AG09309 (cell line): ENCODE measurements around the gene CYP27A1.

Source experiments
- DNase-seq: peaks from one replicate; pipeline ENCODE4 v3.0.0-alpha.2; 2010; ENCODE audit warnings: low read depth
- H3K4me3 ChIP-seq: 2 replicates; pipeline ENCODE4 v1.5.1; 2011; ENCODE audit warnings: mild to moderate bottlenecking, low read depth, low read length, moderate library complexity; ENCODE audit not compliant: control insufficient read depth
- CTCF ChIP-seq: IDR thresholded peaks from 2 replicates; pipeline ENCODE4 v1.5.1; 2011; ENCODE audit warnings: mild to moderate bottlenecking, low read depth, low read length, inconsistent platforms; ENCODE audit not compliant: insufficient read depth, control insufficient read depth; ENCODE audit errors: missing control alignments

Gene CYP27A1

DNA sequence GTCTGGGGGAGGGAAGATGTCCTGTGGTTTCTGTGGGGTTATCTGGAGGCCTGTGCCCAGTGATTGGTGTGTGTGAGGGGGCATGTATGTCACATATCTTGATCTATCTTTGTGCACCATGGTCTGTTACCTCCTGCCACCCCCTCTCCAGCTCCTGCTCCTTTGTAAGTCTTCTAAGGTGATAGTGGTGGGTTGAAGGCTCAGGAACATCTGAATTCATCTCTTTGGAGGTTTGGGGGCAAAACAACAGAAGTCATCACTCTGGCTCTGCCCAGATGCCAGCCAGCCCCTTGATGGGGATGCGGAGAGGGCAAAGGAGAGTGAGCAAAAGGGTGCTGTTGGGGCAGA is 74.9 kb downstream of the CYP27A1 start:
- DNase-seq = no peak
- TF ChIP-seq CTCF = no peak
- H3K4me3 ChIP-seq = no peak overlapping the region

GRCh38 chr2:218857371-218858137 is 75.6 kb downstream of the CYP27A1 start:
- DNase-seq = no peak
- no peak for TF ChIP-seq CTCF
- H3K4me3 ChIP-seq = no peak overlapping the region

GRCh38 chr2:218858138-218858445 is 76.1 kb downstream of the CYP27A1 start:
- no peak for TF ChIP-seq CTCF
- H3K4me3 ChIP-seq = no peak overlapping the region
- DNase-seq = no peak

GRCh38 chr2:218858671-218859555 is 77.0 kb downstream of the CYP27A1 start:
- no peak for TF ChIP-seq CTCF
- no peak for DNase-seq
- no peak overlapping the region for H3K4me3 ChIP-seq

DNA sequence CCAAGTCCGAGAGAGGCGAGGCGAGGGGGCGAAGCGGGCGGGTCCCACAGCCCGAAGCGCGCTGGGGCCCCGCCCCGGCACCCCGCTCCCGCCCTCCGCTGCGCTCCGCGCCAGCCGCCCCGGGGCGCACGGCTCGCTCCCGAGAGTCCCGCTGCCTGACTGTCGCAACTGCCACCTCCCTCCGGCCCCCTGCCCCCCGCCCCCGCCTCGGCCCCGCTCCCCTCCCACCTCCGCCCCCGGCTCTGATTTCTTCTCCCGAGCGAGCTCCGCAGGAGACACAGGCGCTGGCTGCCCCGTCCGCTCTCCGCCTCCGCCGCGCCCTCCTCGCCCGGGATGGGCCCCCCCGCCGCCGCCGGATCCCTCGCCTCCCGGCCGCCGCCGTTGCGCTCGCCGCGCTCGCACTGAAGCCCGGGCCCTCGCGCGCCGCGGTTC is 77.6 kb downstream of the CYP27A1 start, which contains the start of gene WNT6:
WNT6 (plus strand) TSS at position 250 of the 432 bp plus-strand sequence. CDS start 233 bp downstream, outside the sequence.
- H3K4me3 ChIP-seq = no peak within 1 kb of the TSS; the same call in 1 of the 2 replicates

More for the DNA sequence above, 77.6 kb downstream of the CYP27A1 start, which contains the start of gene WNT6:
- no peak for DNase-seq
- no peak for TF ChIP-seq CTCF
